Keratinocyte (primary cell): ENCODE data around the gene ADAM33. TPM values are rescaled to one million over a fixed set of nuclear protein-coding genes. Genes with fewer than 3 reads are reported as not detected.

Source experiments
- DNase-seq: peaks from one replicate; pipeline ENCODE4 v3.0.0-alpha.2; 2011; ENCODE audit warnings: low read depth, missing footprints, low spot score
- FAIRE-seq: peaks from 2 replicates; lab custom pipeline; 2011; peaks lifted over from hg19 to GRCh38; lab: Jason Lieb, UNC
- H2AFZ ChIP-seq: 2 replicates; pipeline ENCODE4 v1.6.0; 2012; ENCODE audit warnings: low read length, control low read depth, inconsistent platforms; ENCODE audit not compliant: control insufficient read depth
- H3K27ac ChIP-seq: 2 replicates; pipeline ENCODE4 v1.5.1; 2011; ENCODE audit warnings: low read length; ENCODE audit not compliant: control insufficient read depth, insufficient read depth
- H3K27me3 ChIP-seq: 3 replicates; pipeline ENCODE4 v1.6.0; 2011; ENCODE audit warnings: low read length; ENCODE audit not compliant: control insufficient read depth, insufficient read depth; ENCODE audit errors: extremely low read depth
- H3K36me3 ChIP-seq, 2 experiments: 2 replicates in 1 of 2; 3 replicates in 1 of 2; pipeline ENCODE4 v1.5.1; 2011; ENCODE audit warnings: low read length in 2 of 2, mild to moderate bottlenecking in 1 of 2; ENCODE audit not compliant: control insufficient read depth in 2 of 2, insufficient read depth in 2 of 2; ENCODE audit errors: extremely low read depth in 1 of 2
- H3K4me1 ChIP-seq: 3 replicates; pipeline ENCODE4 v1.5.1; 2011; ENCODE audit warnings: low read length; ENCODE audit not compliant: control insufficient read depth, insufficient read depth; ENCODE audit errors: extremely low read depth
- H3K4me2 ChIP-seq: 3 replicates; pipeline ENCODE4 v1.6.0; 2011; ENCODE audit warnings: low read depth, low read length; ENCODE audit not compliant: control insufficient read depth, insufficient read depth; ENCODE audit errors: extremely low read depth
- H3K4me3 ChIP-seq, 3 experiments: fragments of 200-600 bp in 1 of 3; sonication (generic) in 1 of 3; 2 replicates in 2 of 3; 3 replicates in 1 of 3; pipeline ENCODE4 v1.5.1; 2011 to 2016; ENCODE audit warnings: low read length in 3 of 3, mild to moderate bottlenecking in 3 of 3, control low read depth in 2 of 3, inconsistent platforms in 1 of 3, low read depth in 1 of 3, mixed read lengths in 1 of 3, mixed run types in 1 of 3, moderate library complexity in 1 of 3; ENCODE audit not compliant: control insufficient read depth in 2 of 3, insufficient read depth in 2 of 3; ENCODE audit errors: extremely low read depth in 1 of 3
- H3K79me2 ChIP-seq: 2 replicates; pipeline ENCODE4 v1.6.0; 2012; ENCODE audit warnings: low read length; ENCODE audit not compliant: control insufficient read depth, insufficient read depth
- H3K9ac ChIP-seq: 3 replicates; pipeline ENCODE4 v1.6.0; 2011; ENCODE audit warnings: low read length; ENCODE audit not compliant: control insufficient read depth, insufficient read depth; ENCODE audit errors: extremely low read depth
- H3K9me1 ChIP-seq: 3 replicates; pipeline ENCODE4 v1.6.0; 2011; ENCODE audit warnings: low read length; ENCODE audit not compliant: control insufficient read depth, insufficient read depth; ENCODE audit errors: extremely low read depth
- H3K9me3 ChIP-seq: 2 replicates; pipeline ENCODE4 v1.5.1; 2012; ENCODE audit warnings: low read depth, low read length; ENCODE audit not compliant: control insufficient read depth
- H4K20me1 ChIP-seq: 3 replicates; pipeline ENCODE4 v1.6.0; 2011; ENCODE audit warnings: low read length; ENCODE audit not compliant: control insufficient read depth, insufficient read depth; ENCODE audit errors: extremely low read depth
- EZH2 ChIP-seq: IDR thresholded peaks from one replicate; pipeline ENCODE4 v1.6.1; 2012; ENCODE audit warnings: inconsistent platforms, mild to moderate bottlenecking, low read length, moderate library complexity
- dilution Hi-C: fragments of 300-500 bp; cut with MboI; formaldehyde crosslinking; loops from one replicate; pipeline ENCODE4 v1.7.0; 2020; ENCODE audit warnings: low sequenced_read_pairs; ENCODE audit not compliant: extremely low pct_ligation_motif_present
- polyA plus RNA-seq, 5 experiments: library from polyadenylated mRNA; depleted of rRNA in 3 of 5; stranded (reverse) in 3 of 5; stranded (forward) in 1 of 5; unstranded in 1 of 5; fragments of >200 nt; gene quantifications; 1 replicate in 1 of 5; 2 replicates in 3 of 5; 3 replicates in 1 of 5; pipeline versions ENCODE4 v1.2.1 to v1.2.3, GENCODE V29; 2011 to 2012; ENCODE audit warnings: missing spikeins in 2 of 5, low read depth in 1 of 5, low replicate concordance in 1 of 5
- TF ChIP-seq, protein P1 (sequence below), 3 experiments: IDR thresholded peaks in 1 of 3; conservative IDR thresholded peaks in 1 of 3; optimal IDR thresholded peaks in 1 of 3; 2 replicates in 2 of 3; 3 replicates in 1 of 3; pipeline versions ENCODE3 to v1.5.1; 2011; ENCODE audit warnings: low read length in 3 of 3, mild to moderate bottlenecking in 3 of 3, moderate library complexity in 2 of 3, control low read depth in 1 of 3, inconsistent platforms in 1 of 3; ENCODE audit not compliant: insufficient read depth in 2 of 3; ENCODE audit errors: extremely low read depth in 1 of 3

Gene ADAM33
- polyA plus RNA-seq, 1 donor (not counting 4 experiments of a cell fraction or from before 2014, with no cell fraction given) = not detected

GRCh38 chr20:3696745-3697587 is 15.2 kb upstream of the ADAM33 start:
- H3K4me3 ChIP-seq = no peak overlapping the region
- no peak overlapping the region for H3K9ac ChIP-seq
- no peaks in the 10 kb centered on the region for H4K20me1 ChIP-seq
- TF ChIP-seq EZH2 = no peak
- TF ChIP-seq, protein P1, sequence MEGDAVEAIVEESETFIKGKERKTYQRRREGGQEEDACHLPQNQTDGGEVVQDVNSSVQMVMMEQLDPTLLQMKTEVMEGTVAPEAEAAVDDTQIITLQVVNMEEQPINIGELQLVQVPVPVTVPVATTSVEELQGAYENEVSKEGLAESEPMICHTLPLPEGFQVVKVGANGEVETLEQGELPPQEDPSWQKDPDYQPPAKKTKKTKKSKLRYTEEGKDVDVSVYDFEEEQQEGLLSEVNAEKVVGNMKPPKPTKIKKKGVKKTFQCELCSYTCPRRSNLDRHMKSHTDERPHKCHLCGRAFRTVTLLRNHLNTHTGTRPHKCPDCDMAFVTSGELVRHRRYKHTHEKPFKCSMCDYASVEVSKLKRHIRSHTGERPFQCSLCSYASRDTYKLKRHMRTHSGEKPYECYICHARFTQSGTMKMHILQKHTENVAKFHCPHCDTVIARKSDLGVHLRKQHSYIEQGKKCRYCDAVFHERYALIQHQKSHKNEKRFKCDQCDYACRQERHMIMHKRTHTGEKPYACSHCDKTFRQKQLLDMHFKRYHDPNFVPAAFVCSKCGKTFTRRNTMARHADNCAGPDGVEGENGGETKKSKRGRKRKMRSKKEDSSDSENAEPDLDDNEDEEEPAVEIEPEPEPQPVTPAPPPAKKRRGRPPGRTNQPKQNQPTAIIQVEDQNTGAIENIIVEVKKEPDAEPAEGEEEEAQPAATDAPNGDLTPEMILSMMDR (optimal IDR thresholded peaks at IDR 0.05 in 1 of 3, IDR thresholded peaks at IDR 0.05 in 1 of 3, conservative IDR thresholded peaks at IDR 0.05 in 1 of 3; ENCODE audit: extremely low read depth in 1 of 3, insufficient read depth in 2 of 3, low read length in 3 of 3) = no peak
- no peak overlapping the region for H3K27ac ChIP-seq
- H2AFZ ChIP-seq = no peak overlapping the region
- FAIRE-seq (no peak), DNase-seq (no peak)
- no peaks in the 10 kb centered on the region for H3K36me3 ChIP-seq
- H3K79me2 ChIP-seq = no peaks in the 10 kb centered on the region
- dilution Hi-C loops = no loop called here
- no peaks in the 10 kb centered on the region for H3K4me1 ChIP-seq
- H3K4me2 ChIP-seq = no peak overlapping the region
- no peaks in the 10 kb centered on the region for H3K9me3 ChIP-seq
- H3K9me1 ChIP-seq = no peaks in the 10 kb centered on the region
- peaks cover 4% of the 10 kb centered on the region for H3K27me3 ChIP-seq

GRCh38 chr20:3696200-3696599 is 14.4 kb upstream of the ADAM33 start:
- H3K9ac ChIP-seq = no peak overlapping the region
- H3K27me3 ChIP-seq = no peaks in the 10 kb centered on the region
- no peaks in the 10 kb centered on the region for H3K9me3 ChIP-seq
- dilution Hi-C loops = no loop called here
- no peak overlapping the region for H2AFZ ChIP-seq
- H3K27ac ChIP-seq = no peak overlapping the region
- H3K9me1 ChIP-seq = no peaks in the 10 kb centered on the region
- H3K36me3 ChIP-seq = no peaks in the 10 kb centered on the region
- H4K20me1 ChIP-seq = no peaks in the 10 kb centered on the region
- no peak overlapping the region for H3K4me3 ChIP-seq
- no peaks in the 10 kb centered on the region for H3K79me2 ChIP-seq
- TF ChIP-seq, protein P1 (optimal IDR thresholded peaks at IDR 0.05 in 1 of 3, IDR thresholded peaks at IDR 0.05 in 1 of 3, conservative IDR thresholded peaks at IDR 0.05 in 1 of 3; ENCODE audit: extremely low read depth in 1 of 3, insufficient read depth in 2 of 3, low read length in 3 of 3) = peak; percentile 18 to 45 (median 44)
- TF ChIP-seq EZH2 = no peak
- FAIRE-seq (no peak), DNase-seq (no peak)
- H3K4me1 ChIP-seq = no peaks in the 10 kb centered on the region
- H3K4me2 ChIP-seq = no peak overlapping the region
